ENCODE results near the gene DTD1. TPM values are rescaled to one million over a fixed set of nuclear protein-coding genes. Genes with fewer than 3 reads are reported as not detected.
A peak's percentile ranks its signal among the peaks of the same experiment; 100 is the strongest.
"Not testable (repeated sequence)": the region's sequence is repeated elsewhere in the genome, so short reads cannot be mapped to it uniquely, and the experiment has no call there.

The DTD1 gene
- polyA plus RNA-seq, 12 donors = 14.5 to 32.0 (median 18.1) TPM; not detected in 1

DNA sequence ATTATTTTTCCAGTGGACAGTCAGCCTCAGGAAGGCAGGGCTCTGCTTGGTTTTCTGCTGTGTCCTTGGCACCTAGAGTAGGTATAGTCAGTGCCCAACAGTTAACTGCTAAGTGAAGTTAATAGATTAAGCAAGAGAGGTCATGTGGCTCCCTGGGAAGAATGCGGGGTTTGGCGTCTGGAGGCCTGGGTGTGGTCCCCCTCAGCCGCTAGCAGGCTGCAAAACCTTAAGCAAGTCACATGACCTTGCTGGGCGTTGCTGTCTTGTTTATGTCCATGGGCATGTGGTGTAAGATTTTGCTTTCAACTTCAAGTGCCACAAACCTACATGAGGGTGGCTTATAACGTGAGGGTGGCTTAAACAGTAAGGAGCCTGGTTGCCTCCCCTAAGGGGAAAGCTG, 150.2 kb downstream of the DTD1 start:
- no peak for DNase-seq

DNA sequence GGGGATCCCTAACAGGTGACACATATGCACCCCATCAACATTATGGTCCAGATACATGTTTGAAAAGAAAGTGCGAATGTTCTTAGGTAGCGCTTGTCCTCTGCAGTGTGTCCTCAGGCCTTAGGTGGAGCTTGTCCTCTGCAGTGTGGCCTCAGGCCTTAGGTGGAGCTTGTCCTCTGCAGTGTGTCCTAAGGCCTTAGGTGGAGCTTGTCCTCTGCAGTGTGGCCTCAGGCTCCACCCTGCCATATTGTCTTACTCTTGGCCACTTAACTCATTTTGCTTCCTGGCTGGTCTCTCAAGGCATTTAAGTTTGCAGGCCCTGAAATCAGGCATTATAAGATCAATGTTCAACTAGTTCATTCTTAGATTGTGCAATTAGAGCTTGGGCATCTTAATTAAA, 151.0 kb downstream of the DTD1 start:
- DNase-seq = no peak

DNA sequence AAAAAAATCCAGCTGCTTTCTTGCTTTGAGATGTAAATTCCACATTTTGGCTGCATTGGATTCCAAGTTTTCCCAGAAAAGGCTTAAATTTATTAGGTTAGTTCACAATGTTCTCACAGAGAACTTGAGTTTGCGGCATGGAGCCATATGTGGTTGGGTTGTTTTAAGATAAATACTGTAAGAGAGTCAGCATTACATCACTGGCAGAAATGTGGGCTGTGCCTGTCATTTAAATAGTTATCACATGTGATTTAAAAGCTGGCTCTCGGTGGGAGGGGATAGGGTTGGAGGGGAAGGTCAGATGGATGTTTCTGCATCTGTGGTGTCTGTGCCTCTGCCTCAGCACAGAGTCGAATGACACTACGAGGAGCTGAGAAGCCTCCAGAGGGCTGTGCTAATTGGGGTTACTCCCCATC, 151.9 kb downstream of the DTD1 start:
- DNase-seq = peak; percentile 57

DNA sequence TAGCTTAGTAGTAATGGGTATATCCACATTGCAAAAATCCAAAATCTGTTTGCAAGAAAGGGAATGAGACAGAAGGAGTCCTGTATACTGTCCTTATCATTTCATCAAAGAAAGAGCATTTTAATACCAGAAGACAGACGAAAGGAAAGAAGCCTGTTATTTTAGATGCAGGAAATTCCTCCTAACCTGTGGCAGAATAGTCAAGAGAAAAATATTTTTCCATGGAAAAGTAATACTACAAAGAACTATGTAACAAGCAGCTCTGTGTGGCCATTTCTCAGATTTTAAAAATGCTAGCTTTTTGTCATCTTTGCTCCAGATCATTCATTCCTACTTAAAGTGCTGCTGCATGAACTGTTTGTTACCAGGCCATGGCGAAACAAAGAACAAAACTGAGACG, 152.9 kb downstream of the DTD1 start:
- DNase-seq = no peak

- DNase-seq = no peak
Measured at GRCh38 chr20:18742841-18743240, 155.0 kb downstream of the DTD1 start.

DNA sequence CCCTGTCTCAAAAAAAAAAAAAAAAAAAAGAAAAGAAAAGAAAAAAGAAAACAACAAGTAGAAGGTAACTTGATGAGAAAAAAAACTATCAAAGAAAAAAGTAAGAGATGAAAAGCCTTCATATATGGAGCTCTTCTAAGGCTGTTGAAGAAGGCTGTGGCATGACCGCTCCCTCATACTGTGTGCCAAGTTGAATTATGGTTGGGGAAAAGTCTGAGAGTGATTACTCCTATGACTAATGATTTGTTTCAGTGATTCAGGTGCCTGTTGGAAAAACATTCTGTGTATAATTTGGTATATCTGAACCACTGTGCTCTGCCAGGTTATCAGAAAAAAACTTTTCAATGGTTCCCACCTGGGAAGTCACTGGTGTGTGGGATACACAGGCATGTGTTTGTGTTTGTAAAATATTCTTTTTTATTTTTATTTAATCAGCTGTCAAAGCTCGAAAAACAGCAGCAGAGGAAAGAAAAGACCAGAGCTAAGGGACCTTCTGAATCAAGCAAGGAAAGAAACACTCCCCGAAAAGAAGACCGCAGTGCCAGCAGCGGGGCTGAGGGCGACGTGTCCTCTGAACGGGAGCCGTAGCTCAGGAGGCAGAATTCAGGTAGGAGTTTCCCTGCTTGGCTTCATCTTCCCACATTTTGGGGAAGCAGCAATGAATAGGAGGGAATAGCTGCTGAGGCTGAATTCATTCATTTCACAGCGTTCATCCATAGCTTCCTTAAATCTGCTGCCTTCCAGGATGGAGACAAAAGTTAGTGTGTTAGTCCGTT, 156.0 kb downstream of the DTD1 start:
- DNase-seq = no peak

DNA sequence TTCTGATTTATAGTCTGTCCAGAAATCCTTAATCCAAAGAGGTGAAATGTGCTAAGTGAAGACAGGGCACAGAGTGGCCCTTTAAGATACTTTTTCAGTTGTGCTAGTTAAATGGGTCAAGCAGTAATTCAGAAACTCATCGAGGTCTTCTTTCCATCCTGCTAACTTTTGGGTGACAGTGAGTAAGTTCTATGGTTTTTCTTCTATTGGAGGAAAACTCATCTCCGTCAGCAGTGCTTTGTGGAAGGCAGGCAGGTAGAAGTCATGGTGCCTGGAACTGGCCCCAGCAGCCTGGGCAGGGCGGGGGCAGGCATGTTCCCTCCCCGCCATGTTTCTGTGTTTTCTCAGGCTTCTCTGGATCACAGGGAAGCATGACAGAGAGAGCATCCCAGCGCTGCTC, 159.2 kb downstream of the DTD1 start:
- DNase-seq = no peak

- DNase-seq = no peak
Measured at GRCh38 chr20:18748987-18749386, 161.1 kb downstream of the DTD1 start.

GRCh38 chr20:18749528-18749927, 161.7 kb downstream of the DTD1 start:
- no peak for DNase-seq

GRCh38 chr20:18750735-18751134, 162.9 kb downstream of the DTD1 start:
- DNase-seq = no peak

- no peak for DNase-seq
Measured at GRCh38 chr20:18754030-18754652, 166.3 kb downstream of the DTD1 start.

DNA sequence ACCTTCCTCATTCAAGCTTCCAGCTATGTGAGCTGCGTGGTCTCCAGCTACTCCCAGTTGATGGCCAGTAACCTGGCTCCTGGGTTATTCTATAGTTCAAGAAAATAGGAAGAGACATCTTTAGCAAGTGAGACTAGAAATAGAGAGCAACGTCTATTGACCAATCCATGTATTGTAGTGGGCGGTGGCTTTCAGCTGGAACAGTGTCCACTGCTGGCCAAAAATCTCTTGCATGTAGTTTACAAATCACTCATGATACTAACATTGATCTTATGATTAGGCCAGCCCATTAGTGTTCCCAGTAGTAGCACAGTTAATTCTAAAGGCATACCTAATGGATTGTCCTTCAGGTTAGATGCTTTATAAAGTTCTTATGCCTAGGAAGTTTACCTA, 166.8 kb downstream of the DTD1 start:
- DNase-seq = no peak

GRCh38 chr20:18760852-18761251, 173.0 kb downstream of the DTD1 start:
- DNase-seq = not testable (repeated sequence)

DNA sequence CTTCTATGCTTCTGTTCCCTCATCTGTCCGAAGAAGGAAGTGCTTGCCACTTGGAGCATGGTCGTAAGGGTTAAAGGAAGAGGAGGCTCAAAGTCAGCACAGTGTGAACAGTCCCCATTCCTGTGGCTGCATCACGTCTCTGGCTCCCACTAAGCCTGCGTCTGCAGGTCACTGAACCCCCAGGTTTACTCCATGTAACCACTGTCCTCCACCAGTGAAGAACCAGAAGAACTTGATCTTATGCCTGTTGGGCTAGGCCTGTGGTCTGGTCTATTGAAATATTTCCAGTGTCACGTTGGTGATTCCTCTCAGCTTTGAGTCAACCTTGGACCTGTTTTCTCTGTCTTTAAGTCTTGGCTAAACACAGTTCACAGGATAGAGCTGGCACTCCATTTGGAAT, 179.8 kb downstream of the DTD1 start:
- no peak for DNase-seq

- no peak for DNase-seq
Measured at GRCh38 chr20:18773566-18773965, 185.7 kb downstream of the DTD1 start.

- DNase-seq = no peak
Measured at GRCh38 chr20:18774207-18774606, 186.4 kb downstream of the DTD1 start.

DNA sequence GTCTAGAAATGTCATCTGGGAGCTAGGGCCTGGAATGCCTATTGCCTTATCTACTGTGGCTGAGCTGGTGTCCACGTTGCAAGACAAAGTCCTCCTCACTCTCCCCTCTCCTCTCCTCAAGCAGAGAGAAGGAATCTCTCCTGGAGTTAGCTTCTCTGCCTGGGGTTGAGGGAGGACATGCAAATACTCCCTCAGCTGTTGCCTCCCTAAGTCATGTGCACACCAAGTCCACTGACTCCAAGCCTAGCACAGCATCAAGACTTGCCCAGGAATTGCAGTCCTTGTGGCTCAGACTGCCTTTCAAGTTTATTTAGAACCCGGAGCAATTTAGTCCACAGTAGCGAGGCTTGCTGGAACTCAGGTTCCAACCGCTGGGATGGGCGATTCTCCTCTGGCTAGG, 187.8 kb downstream of the DTD1 start:
- no peak for DNase-seq

DNA sequence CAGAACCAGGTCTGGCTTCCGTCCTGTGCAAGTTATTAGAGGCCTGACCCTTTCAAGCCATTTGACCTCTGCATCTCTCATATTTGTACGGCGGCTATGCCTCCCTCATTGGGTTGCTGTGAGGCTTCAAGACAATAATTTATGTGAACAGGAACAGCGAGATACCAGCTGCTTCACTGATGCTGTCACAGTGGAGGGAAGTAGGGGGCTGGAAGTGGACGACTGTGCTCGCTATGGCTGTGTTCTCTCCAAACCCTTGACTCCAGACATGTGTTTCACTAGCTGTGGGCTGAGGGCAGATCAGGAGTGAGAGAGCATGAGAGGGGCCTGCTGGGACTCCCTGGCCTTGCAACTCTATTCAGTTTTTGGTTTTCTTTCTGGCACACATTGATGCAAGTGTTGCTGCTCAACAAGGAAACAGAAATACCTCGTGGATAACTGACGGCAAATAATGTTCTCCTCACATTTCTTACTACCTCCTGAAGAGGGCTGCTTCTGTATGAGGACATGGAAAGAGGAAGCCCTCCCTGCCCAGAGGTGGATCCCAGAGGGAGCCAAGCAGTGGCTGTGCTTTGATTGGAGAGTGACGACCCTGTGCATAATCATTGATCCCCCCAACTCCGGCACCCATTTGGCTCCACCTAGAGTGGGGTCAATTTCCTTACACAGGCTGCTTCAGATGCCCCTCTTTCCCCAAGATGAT, 191.0 kb downstream of the DTD1 start:
- no peak for DNase-seq

GRCh38 chr20:18780385-18781130, 192.7 kb downstream of the DTD1 start:
- no peak for DNase-seq

DNA sequence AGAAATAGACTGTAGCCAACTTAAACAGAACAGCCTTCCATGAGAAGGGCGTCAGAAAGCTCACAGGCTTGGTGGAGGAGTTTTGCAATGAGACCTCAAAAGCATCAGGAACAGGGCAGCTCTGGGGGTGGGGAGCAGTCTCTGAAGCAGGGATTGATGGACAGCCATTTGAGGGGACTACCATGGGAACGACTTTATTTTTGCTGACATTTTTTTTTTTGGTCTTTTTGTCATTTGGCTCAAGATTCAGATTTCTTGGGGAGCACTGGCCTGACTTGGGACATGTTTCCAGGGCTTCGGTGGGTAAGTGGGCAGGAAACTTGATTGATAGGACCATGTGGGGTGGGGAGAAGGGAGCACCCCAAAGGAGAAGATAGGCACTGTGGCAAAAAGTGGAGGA, 193.7 kb downstream of the DTD1 start:
- no peak for DNase-seq

- DNase-seq = no peak
Measured at GRCh38 chr20:18783385-18783959, 195.6 kb downstream of the DTD1 start.

- DNase-seq = not testable (repeated sequence)
Measured at GRCh38 chr20:18787046-18787445, 199.2 kb downstream of the DTD1 start.

Data from muscle of arm (tissue), 12 donors.